Mammary epithelial cell (primary cell): ENCODE measurements around the gene C9orf78.

Experiments used
- CTCF ChIP-seq, 2 donors: IDR thresholded peaks in 1 of 2; conservative IDR thresholded peaks in 1 of 2; 2 replicates each; pipeline ENCODE4 v1.5.1; 2011 to 2012; ENCODE audit warnings: inconsistent platforms in 2 of 2, low read length in 2 of 2, mild to moderate bottlenecking in 2 of 2, control low read depth in 1 of 2, low read depth in 1 of 2; ENCODE audit not compliant: insufficient read depth in 1 of 2; ENCODE audit errors: extremely low read depth in 1 of 2
- EZH2 ChIP-seq: IDR thresholded peaks from 2 replicates; pipeline ENCODE4 v1.6.1; 2012; ENCODE audit warnings: low read length, inconsistent platforms, borderline replicate concordance

GRCh38 chr9:129832982-129833381, 2.1 kb downstream of the C9orf78 start:
- TF ChIP-seq CTCF (conservative IDR thresholded peaks at IDR 0.05 in 1 of 2, IDR thresholded peaks at IDR 0.05 in 1 of 2; ENCODE audit: extremely low read depth in 1 of 2, insufficient read depth in 1 of 2, low read depth in 1 of 2, low read length in 2 of 2) = no peak
- no peak for TF ChIP-seq EZH2
